WTC11 (cell line): Measurements from ENCODE around the gene DENND2C. TPM values are rescaled to one million over a fixed set of nuclear protein-coding genes. Genes with fewer than 3 reads are reported as not detected.

Experiments used
- ATAC-seq: fragments of 200-7000 bp; cut with Tn5 transposase; 2 replicates; pipeline ENCODE4 v1.10.0; 2021; ENCODE audit warnings: mild to moderate bottlenecking, moderate library complexity
- CTCF ChIA-PET: fragments of 300-600 bp; sonication (Branson Sonifier 250); formaldehyde crosslinking; loops from one replicate; lab custom pipeline; 2021; ENCODE audit warnings: antibody characterized with exemption; lab: Charles Lee
- POLR2A ChIA-PET: fragments of 350-600 bp; sonication (Branson Sonifier 250); formaldehyde crosslinking; loops from one replicate; lab custom pipeline; 2021; ENCODE audit warnings: antibody characterized with exemption; lab: Charles Lee
- DNase-seq: peaks from one replicate; pipeline ENCODE4 v3.0.0; 2021; ENCODE audit warnings: low spot score
- H3K27ac Mint-ChIP-seq: 2 replicates; pipeline ENCODE4 v1.8.0; 2021; ENCODE audit warnings: mixed read lengths
- H3K27me3 Mint-ChIP-seq: 2 replicates; pipeline ENCODE4 v1.8.0; 2021; ENCODE audit warnings: low read depth, mild to moderate bottlenecking, moderate library complexity, mixed read lengths
- H3K36me3 Mint-ChIP-seq: 2 replicates; pipeline ENCODE4 v1.8.0; 2021; ENCODE audit warnings: mixed read lengths
- H3K4me1 Mint-ChIP-seq: 2 replicates; pipeline ENCODE4 v1.8.0; 2022; ENCODE audit warnings: mixed read lengths
- H3K4me3 Mint-ChIP-seq: 2 replicates; pipeline ENCODE4 v1.8.0; 2021; ENCODE audit warnings: mild to moderate bottlenecking, moderate library complexity, mixed read lengths
- H3K9me3 Mint-ChIP-seq: 2 replicates; pipeline ENCODE4 v1.8.0; 2021; ENCODE audit warnings: mixed read lengths
- AFF4 ChIP-seq: sonication (generic); formaldehyde crosslinking; IDR thresholded peaks from 2 replicates; pipeline ENCODE4 v1.8.1; 2023; ENCODE audit warnings: mild to moderate bottlenecking, missing genetic modification reagents, borderline replicate concordance
- CBFB ChIP-seq: sonication (generic); formaldehyde crosslinking; IDR thresholded peaks from 2 replicates; pipeline ENCODE4 v1.8.1; 2022; ENCODE audit warnings: mild to moderate bottlenecking, low read depth, missing genetic modification reagents
- GRHL2 ChIP-seq: fragments of 250-450 bp; sonication (Bioruptor Pico); IDR thresholded peaks from 2 replicates; pipeline ENCODE4 v1.8.0; 2022; ENCODE audit warnings: mild to moderate bottlenecking, moderate library complexity; ENCODE audit not compliant: insufficient replicate concordance, severe bottlenecking
- HMGA2 ChIP-seq: fragments of 250-450 bp; sonication (Bioruptor Pico); IDR thresholded peaks from 2 replicates; pipeline ENCODE4 v1.4.0; 2021; ENCODE audit warnings: mild to moderate bottlenecking, moderate library complexity
- JAZF1 ChIP-seq: fragments of 250-450 bp; sonication (Bioruptor Pico); IDR thresholded peaks from 2 replicates; pipeline ENCODE4 v1.9.0; 2021; ENCODE audit warnings: moderate library complexity, mild to moderate bottlenecking, inconsistent platforms
- NFATC4 ChIP-seq: fragments of 250-450 bp; sonication (Bioruptor Pico); IDR thresholded peaks from 2 replicates; pipeline ENCODE4 v1.9.0; 2021; ENCODE audit warnings: mild to moderate bottlenecking
- SMAD4 ChIP-seq: sonication (generic); formaldehyde crosslinking; IDR thresholded peaks from 2 replicates; pipeline ENCODE4 v1.8.0; 2022; ENCODE audit warnings: mild to moderate bottlenecking, missing genetic modification reagents
- TEAD1 ChIP-seq: sonication (generic); formaldehyde crosslinking; IDR thresholded peaks from 2 replicates; pipeline ENCODE4 v1.8.0; 2022; ENCODE audit warnings: mild to moderate bottlenecking, missing genetic modification reagents
- TP53 ChIP-seq: sonication (generic); formaldehyde crosslinking; IDR thresholded peaks from 2 replicates; pipeline ENCODE4 v1.8.1; 2023; ENCODE audit warnings: mild to moderate bottlenecking, missing genetic modification reagents
- ZNF121 ChIP-seq: sonication (generic); formaldehyde crosslinking; IDR thresholded peaks from 2 replicates; pipeline ENCODE4 v1.8.0; 2023; ENCODE audit warnings: missing genetic modification reagents
- ZNF138 ChIP-seq: sonication (generic); formaldehyde crosslinking; conservative IDR thresholded peaks from 2 replicates; pipeline ENCODE4 v1.8.1; 2022; ENCODE audit warnings: mild to moderate bottlenecking, moderate library complexity, missing genetic modification reagents
- ZNF263 ChIP-seq: sonication (generic); formaldehyde crosslinking; IDR thresholded peaks from 2 replicates; pipeline ENCODE4 v1.8.1; 2022; ENCODE audit warnings: low read depth, mild to moderate bottlenecking, moderate library complexity, missing genetic modification reagents
- ZNF423 ChIP-seq: fragments of 250-450 bp; sonication (Bioruptor Pico); IDR thresholded peaks from 2 replicates; pipeline ENCODE4 v2.1.2; 2022; ENCODE audit warnings: mild to moderate bottlenecking, moderate library complexity
- ZNF532 ChIP-seq: fragments of 250-450 bp; sonication (Bioruptor Pico); IDR thresholded peaks from 2 replicates; pipeline ENCODE4 v1.9.0; 2021; ENCODE audit warnings: mild to moderate bottlenecking, borderline replicate concordance
- total RNA-seq: library from RNA; stranded (reverse); gene quantifications from 3 replicates; pipeline ENCODE4 v1.2.3, GENCODE V29; 2021
- TF ChIP-seq, protein P1 (sequence below): sonication (generic); formaldehyde crosslinking; IDR thresholded peaks from 2 replicates; pipeline ENCODE4 v1.8.1; 2023; ENCODE audit warnings: mild to moderate bottlenecking, missing genetic modification reagents
- TF ChIP-seq, protein P2 (sequence below): sonication (generic); formaldehyde crosslinking; IDR thresholded peaks from 2 replicates; pipeline ENCODE4 v1.8.0; 2022; ENCODE audit warnings: mild to moderate bottlenecking, missing genetic modification reagents
- TF ChIP-seq, protein P3 (sequence below): fragments of 250-450 bp; sonication (Bioruptor Pico); conservative IDR thresholded peaks from 2 replicates; pipeline ENCODE4 v1.9.0; 2021; ENCODE audit warnings: mild to moderate bottlenecking
- TF ChIP-seq, protein P4 (sequence below): sonication (generic); formaldehyde crosslinking; IDR thresholded peaks from 2 replicates; pipeline ENCODE4 v1.8.0; 2023; ENCODE audit warnings: missing genetic modification reagents, mild to moderate bottlenecking, borderline replicate concordance

Gene DENND2C
- total RNA-seq, 1 experiment from 2014 or later = 2.9 TPM

DNA sequence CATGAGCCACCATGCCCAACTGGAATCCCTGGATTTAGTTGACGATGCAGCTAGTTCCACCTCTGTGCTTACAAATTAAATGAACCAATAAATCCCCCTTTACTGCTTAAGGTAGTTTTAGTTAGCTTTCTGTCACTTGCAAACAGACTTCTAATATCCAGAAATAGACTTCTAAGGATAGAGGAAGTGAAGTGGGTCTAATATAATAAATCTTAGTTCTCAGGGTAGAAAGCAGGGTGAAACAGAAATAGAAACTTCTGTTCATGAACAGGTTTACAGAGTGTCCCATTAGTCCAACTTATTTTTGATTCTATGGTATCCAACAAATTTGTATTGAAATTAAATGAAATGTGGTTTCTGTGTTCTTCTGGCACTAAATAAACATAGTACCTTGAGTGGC lies 108.5 kb downstream of the DENND2C start (continued):
- TF ChIP-seq, protein P1, sequence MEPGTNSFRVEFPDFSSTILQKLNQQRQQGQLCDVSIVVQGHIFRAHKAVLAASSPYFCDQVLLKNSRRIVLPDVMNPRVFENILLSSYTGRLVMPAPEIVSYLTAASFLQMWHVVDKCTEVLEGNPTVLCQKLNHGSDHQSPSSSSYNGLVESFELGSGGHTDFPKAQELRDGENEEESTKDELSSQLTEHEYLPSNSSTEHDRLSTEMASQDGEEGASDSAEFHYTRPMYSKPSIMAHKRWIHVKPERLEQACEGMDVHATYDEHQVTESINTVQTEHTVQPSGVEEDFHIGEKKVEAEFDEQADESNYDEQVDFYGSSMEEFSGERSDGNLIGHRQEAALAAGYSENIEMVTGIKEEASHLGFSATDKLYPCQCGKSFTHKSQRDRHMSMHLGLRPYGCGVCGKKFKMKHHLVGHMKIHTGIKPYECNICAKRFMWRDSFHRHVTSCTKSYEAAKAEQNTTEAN = no peak
- TF ChIP-seq CBFB = no peak
- TF ChIP-seq ZNF121 = no peak
- no peak for TF ChIP-seq ZNF532

GRCh38 chr1:114559356-114559755 lies 110.5 kb downstream of the DENND2C start:
- ATAC-seq = no peak
- DNase-seq = no peak
- H3K27ac Mint-ChIP-seq = no peak overlapping the region
- no peaks in the 10 kb centered on the region for H3K4me1 Mint-ChIP-seq
- H3K9me3 Mint-ChIP-seq = peaks cover 15% of the 10 kb centered on the region
- TF ChIP-seq JAZF1 (CRISPR knock-in tag) (no peak), SMAD4 (no peak), ZNF138 (no peak), ZNF263 (CRISPR knock-in tag) (no peak), ZNF423 (CRISPR knock-in tag) (no peak), NFATC4 (CRISPR knock-in tag) (no peak), AFF4 (CRISPR knock-in tag) (no peak), GRHL2 (no peak), TEAD1 (CRISPR knock-in tag) (no peak), HMGA2 (no peak)
- TF ChIP-seq, protein P2, sequence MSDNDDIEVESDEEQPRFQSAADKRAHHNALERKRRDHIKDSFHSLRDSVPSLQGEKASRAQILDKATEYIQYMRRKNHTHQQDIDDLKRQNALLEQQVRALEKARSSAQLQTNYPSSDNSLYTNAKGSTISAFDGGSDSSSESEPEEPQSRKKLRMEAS = no peak
- ChIA-PET CTCF (interaction anchor here (0.6 to 1.9 kb wide), 3 partner anchors 91 to 881 kb away, joined by 3 to 8 read pairs (median 3); no protein-coding TSS in a partner anchor), POLR2A (no interaction called here)
- H3K36me3 Mint-ChIP-seq = peaks cover 12% of the 10 kb centered on the region; the same call in 1 of the 2 replicates
- no peak overlapping the region for H3K4me3 Mint-ChIP-seq
- H3K27me3 Mint-ChIP-seq = no peaks in the 10 kb centered on the region

GRCh38 chr1:114558544-114558943 lies 111.3 kb downstream of the DENND2C start:
- CTCF ChIA-PET = interaction anchor here (0.6 to 1.9 kb wide), 2 partner anchors 92 to 212 kb away, joined by 3 to 8 read pairs; no protein-coding TSS in a partner anchor
- Mint-ChIP-seq H3K4me1 (no peaks in the 10 kb centered on the region), H3K27ac (no peak overlapping the region), H3K36me3 (peaks cover 12% of the 10 kb centered on the region; the same call in 1 of the 2 replicates), H3K9me3 (peaks cover 15% of the 10 kb centered on the region), H3K27me3 (no peaks in the 10 kb centered on the region), H3K4me3 (no peak overlapping the region)
- ATAC-seq (peak; percentile 41; the same call in 1 of the 2 replicates), DNase-seq (no peak)
- POLR2A ChIA-PET = no interaction called here
- TF ChIP-seq, protein P3, sequence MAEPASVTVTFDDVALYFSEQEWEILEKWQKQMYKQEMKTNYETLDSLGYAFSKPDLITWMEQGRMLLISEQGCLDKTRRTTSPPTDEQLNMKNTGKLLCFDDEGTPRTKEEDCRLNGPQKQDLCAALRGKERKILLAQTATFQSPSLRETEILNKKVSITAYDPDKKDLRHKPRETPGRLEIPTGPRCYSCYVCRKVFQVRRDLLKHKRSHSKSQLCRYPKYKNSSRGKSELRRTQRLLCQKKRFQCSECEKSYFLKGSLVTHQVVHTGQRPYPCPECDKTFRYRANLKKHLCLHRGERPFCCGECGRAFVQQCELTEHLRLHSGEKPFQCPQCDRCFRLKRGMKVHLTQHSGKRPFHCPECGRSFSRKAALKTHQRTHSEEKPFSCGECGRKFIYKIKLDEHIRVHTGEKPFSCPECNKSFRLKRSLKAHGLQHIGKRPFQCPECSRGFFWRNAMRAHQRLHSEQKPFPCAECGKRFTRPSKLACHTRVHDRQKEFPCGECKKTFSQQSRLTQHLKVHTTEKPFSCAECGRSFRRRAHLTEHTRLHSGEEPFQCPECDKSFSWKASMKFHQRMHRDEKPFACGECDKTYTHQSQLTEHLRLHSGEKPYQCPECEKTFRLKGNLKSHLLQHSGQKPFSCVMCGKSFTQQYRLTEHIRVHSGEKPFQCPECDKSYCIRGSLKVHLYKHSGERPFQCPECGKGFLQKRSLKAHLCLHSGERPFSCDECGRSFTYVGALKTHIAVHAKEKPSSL (CRISPR knock-in tag) = no peak
- TF ChIP-seq, protein P4, sequence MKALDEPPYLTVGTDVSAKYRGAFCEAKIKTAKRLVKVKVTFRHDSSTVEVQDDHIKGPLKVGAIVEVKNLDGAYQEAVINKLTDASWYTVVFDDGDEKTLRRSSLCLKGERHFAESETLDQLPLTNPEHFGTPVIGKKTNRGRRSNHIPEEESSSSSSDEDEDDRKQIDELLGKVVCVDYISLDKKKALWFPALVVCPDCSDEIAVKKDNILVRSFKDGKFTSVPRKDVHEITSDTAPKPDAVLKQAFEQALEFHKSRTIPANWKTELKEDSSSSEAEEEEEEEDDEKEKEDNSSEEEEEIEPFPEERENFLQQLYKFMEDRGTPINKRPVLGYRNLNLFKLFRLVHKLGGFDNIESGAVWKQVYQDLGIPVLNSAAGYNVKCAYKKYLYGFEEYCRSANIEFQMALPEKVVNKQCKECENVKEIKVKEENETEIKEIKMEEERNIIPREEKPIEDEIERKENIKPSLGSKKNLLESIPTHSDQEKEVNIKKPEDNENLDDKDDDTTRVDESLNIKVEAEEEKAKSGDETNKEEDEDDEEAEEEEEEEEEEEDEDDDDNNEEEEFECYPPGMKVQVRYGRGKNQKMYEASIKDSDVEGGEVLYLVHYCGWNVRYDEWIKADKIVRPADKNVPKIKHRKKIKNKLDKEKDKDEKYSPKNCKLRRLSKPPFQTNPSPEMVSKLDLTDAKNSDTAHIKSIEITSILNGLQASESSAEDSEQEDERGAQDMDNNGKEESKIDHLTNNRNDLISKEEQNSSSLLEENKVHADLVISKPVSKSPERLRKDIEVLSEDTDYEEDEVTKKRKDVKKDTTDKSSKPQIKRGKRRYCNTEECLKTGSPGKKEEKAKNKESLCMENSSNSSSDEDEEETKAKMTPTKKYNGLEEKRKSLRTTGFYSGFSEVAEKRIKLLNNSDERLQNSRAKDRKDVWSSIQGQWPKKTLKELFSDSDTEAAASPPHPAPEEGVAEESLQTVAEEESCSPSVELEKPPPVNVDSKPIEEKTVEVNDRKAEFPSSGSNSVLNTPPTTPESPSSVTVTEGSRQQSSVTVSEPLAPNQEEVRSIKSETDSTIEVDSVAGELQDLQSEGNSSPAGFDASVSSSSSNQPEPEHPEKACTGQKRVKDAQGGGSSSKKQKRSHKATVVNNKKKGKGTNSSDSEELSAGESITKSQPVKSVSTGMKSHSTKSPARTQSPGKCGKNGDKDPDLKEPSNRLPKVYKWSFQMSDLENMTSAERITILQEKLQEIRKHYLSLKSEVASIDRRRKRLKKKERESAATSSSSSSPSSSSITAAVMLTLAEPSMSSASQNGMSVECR (CRISPR knock-in tag) = no peak
- TF ChIP-seq TP53 (CRISPR knock-in tag) = no peak
